HG03064 (cell line): ENCODE measurements around the gene NSD1.
"Not testable (repeated sequence)": the region's sequence is repeated elsewhere in the genome, so short reads cannot be mapped to it uniquely, and the experiment has no call there.

ENCODE experiments used
- ATAC-seq: cut with Tn5 transposase; IDR thresholded peaks from one replicate; pipeline ENCODE4 v1.9.1; 2021; ENCODE audit warnings: low read depth; ENCODE audit not compliant: unreplicated experiment

The NSD1 gene

GRCh38 chr5:177336603-177337494 is 203.3 kb downstream of the NSD1 start:
- no peak for ATAC-seq

GRCh38 chr5:177338251-177339106 is 204.9 kb downstream of the NSD1 start:
- ATAC-seq, result no peak

- ATAC-seq, result no peak
Observed at GRCh38 chr5:177339107-177339638, 205.6 kb downstream of the NSD1 start.

GRCh38 chr5:177343000-177343399 is 209.4 kb downstream of the NSD1 start:
- not testable (repeated sequence) for ATAC-seq

- ATAC-seq, result no peak
Observed at GRCh38 chr5:177343777-177344176, 210.2 kb downstream of the NSD1 start.

- ATAC-seq, result no peak
Observed at GRCh38 chr5:177344891-177345290, 211.3 kb downstream of the NSD1 start.

- ATAC-seq, result no peak
Observed at GRCh38 chr5:177346820-177347219, 213.2 kb downstream of the NSD1 start.

GRCh38 chr5:177347699-177348098 is 214.1 kb downstream of the NSD1 start:
- ATAC-seq, result no peak

- no peak for ATAC-seq
Observed at GRCh38 chr5:177349362-177349647, 215.7 kb downstream of the NSD1 start.

- ATAC-seq, result no peak
Observed at GRCh38 chr5:177349762-177350161, 216.2 kb downstream of the NSD1 start.
